Activated CD8-positive, alpha-beta memory T cell treated with anti-CD3 and anti-CD28 coated beads for 36 hours (primary cell): Measurements from ENCODE around the gene MINK1. TPM values are rescaled to one million over a fixed set of nuclear protein-coding genes. Genes with fewer than 3 reads are reported as not detected.

Experiments used
- CTCF ChIA-PET: fragments of 350-600 bp; sonication (Branson Sonifier 250); formaldehyde crosslinking; loops from one replicate; lab custom pipeline; 2021; ENCODE audit warnings: antibody characterized with exemption; lab: Charles Lee
- POLR2A ChIA-PET: fragments of 350-600 bp; sonication (Branson Sonifier 250); formaldehyde crosslinking; loops from one replicate; lab custom pipeline; 2021; ENCODE audit warnings: antibody characterized with exemption; lab: Charles Lee
- total RNA-seq, 2 experiments: library from RNA; stranded (reverse); gene quantifications; one replicate each; pipeline ENCODE4 v1.2.3, GENCODE V29; 2021

The MINK1 gene
- total RNA-seq, 2 experiments from 2014 or later, result 46.8 to 48.5 TPM

- CTCF ChIA-PET, result interaction anchor here (0.7 to 0.9 kb wide), 2 partner anchors 23 to 24 kb away, joined by 3 read pairs; partner anchors contain the start of gene SPAG7
Observed at GRCh38 chr17:4944554-4945175, 111.5 kb downstream of the MINK1 start.

GRCh38 chr17:4945176-4945943 lies 112.2 kb downstream of the MINK1 start:
- POLR2A ChIA-PET, result interaction anchor here (0.5 to 13.5 kb wide), 5 partner anchors 10 to 389 kb away, joined by 3 to 214 read pairs (median 4); partner anchors contain the start of genes KIF1C and SPAG7
- CTCF ChIA-PET, result interaction anchor here (0.7 kb wide), 1 partner anchor 22 kb away, joined by 3 read pairs; the partner anchor contains the start of gene SPAG7

More at GRCh38 chr17:4944554-4945175, 111.5 kb downstream of the MINK1 start:
- POLR2A ChIA-PET, result interaction anchor here (0.5 to 13.5 kb wide), 3 partner anchors 24 to 469 kb away, joined by 3 to 214 read pairs (median 3); partner anchors contain the start of gene SPAG7

GRCh38 chr17:4945944-4946280 lies 112.8 kb downstream of the MINK1 start:
- ChIA-PET POLR2A (interaction anchor here (0.5 to 13.5 kb wide), 5 partner anchors 10 to 52 kb away, joined by 3 to 214 read pairs (median 4); partner anchors contain the start of genes KIF1C and SPAG7), CTCF (interaction anchor here (0.6 kb wide), 1 partner anchor 24 kb away, joined by 3 read pairs; no protein-coding TSS in a partner anchor)

- ChIA-PET POLR2A (interaction anchor here (0.6 to 13.5 kb wide), 3 partner anchors 17 to 35 kb away, joined by 4 to 214 read pairs (median 5); partner anchors contain the start of gene SPAG7), CTCF (interaction anchor here (0.6 to 1.1 kb wide), 2 partner anchors 16 to 24 kb away, joined by 3 read pairs; no protein-coding TSS in a partner anchor)
Observed at GRCh38 chr17:4946312-4946976, 113.3 kb downstream of the MINK1 start.

- ChIA-PET POLR2A (interaction anchor here (1.0 to 13.5 kb wide), 3 partner anchors 17 to 40 kb away, joined by 4 to 214 read pairs (median 6); partner anchors contain the start of genes CAMTA2 and SPAG7), CTCF (interaction anchor here (1.1 to 2.2 kb wide), 3 partner anchors 15 to 85 kb away, joined by 3 to 21 read pairs (median 3); partner anchors contain the start of gene SPAG7)
Observed at GRCh38 chr17:4947010-4947410, 113.9 kb downstream of the MINK1 start.

Other genes with a start within 250 kb of the MINK1 start
- not detected for gene SMTNL2, start 248.8 kb upstream of the MINK1 start, total RNA-seq
- gene ALOX15, start 191.7 kb upstream of the MINK1 start, total RNA-seq, result not detected
- 100 to 1,000 TPM; 118 to 119 TPM for gene PELP1, start 129.2 kb upstream of the MINK1 start, total RNA-seq
- 100 to 1,000 TPM; 183 to 193 TPM for gene ARRB2, start 122.7 kb upstream of the MINK1 start, total RNA-seq
- 10 to 100 TPM; 22.1 to 22.9 TPM for gene MED11, start 101.9 kb upstream of the MINK1 start, total RNA-seq
- gene ZMYND15, start 93.5 kb upstream of the MINK1 start, total RNA-seq, result not detected
- gene CXCL16, start 93.4 kb upstream of the MINK1 start, total RNA-seq, result 1 to 10 TPM; 1.6 to 1.7 TPM
- gene TM4SF5, start 61.5 kb upstream of the MINK1 start, total RNA-seq, result not detected
- under 1 TPM; 0.29 to 0.32 TPM for gene VMO1, start 47.0 kb upstream of the MINK1 start, total RNA-seq
- not detected for gene GLTPD2, start 44.4 kb upstream of the MINK1 start, total RNA-seq
- gene PSMB6, start 37.2 kb upstream of the MINK1 start, total RNA-seq, result 100 to 1,000 TPM; 183 to 184 TPM
- 10 to 100 TPM in 1 of 2 experiments, 1 to 10 TPM in 1; 10.0 to 12.6 TPM for gene PLD2, start 26.2 kb upstream of the MINK1 start, total RNA-seq
- gene C17orf107, start 66.2 kb downstream of the MINK1 start, total RNA-seq, result 1 to 10 TPM; 2.8 to 3.2 TPM
- gene CHRNE, start 69.8 kb downstream of the MINK1 start, total RNA-seq, result under 1 TPM; 0.38 to 0.42 TPM
- not detected for gene GP1BA, start 98.9 kb downstream of the MINK1 start, total RNA-seq
- gene SLC25A11, start 106.7 kb downstream of the MINK1 start, total RNA-seq, result 10 to 100 TPM; 91.7 to 92.9 TPM
- gene RNF167, start 106.9 kb downstream of the MINK1 start, total RNA-seq, result 100 to 1,000 TPM; 179 to 192 TPM
- gene PFN1, start 115.2 kb downstream of the MINK1 start, total RNA-seq, result 1,000 to 10,000 TPM; 1,847 to 1,866 TPM
- gene ENO3, start 117.8 kb downstream of the MINK1 start, total RNA-seq, result 10 to 100 TPM; 28.2 to 31.5 TPM
- gene SPAG7, start 134.5 kb downstream of the MINK1 start, total RNA-seq, result 10 to 100 TPM; 64.0 to 64.8 TPM
- 100 to 1,000 TPM; 120 to 125 TPM for gene CAMTA2, start 154.3 kb downstream of the MINK1 start, total RNA-seq
- gene INCA1, start 164.2 kb downstream of the MINK1 start, total RNA-seq, result under 1 TPM; 0.30 to 0.31 TPM
- gene KIF1C, start 164.6 kb downstream of the MINK1 start, total RNA-seq, result 10 to 100 TPM; 72.7 to 77.3 TPM
- gene SLC52A1, start 202.1 kb downstream of the MINK1 start, total RNA-seq, result under 1 TPM; 0.21 to 0.32 TPM
- 1 to 10 TPM; 2.6 to 2.7 TPM for gene ZFP3, start 245.1 kb downstream of the MINK1 start, total RNA-seq